SU-DHL-6 (cell line): ENCODE measurements around the gene LAMB2.

ENCODE experiments used
- CTCF ChIP-seq: fragments of 200-600 bp; sonication (generic); IDR thresholded peaks from one replicate; pipeline ENCODE4 v1.5.1; 2017; ENCODE audit warnings: antibody characterized with exemption, mild to moderate bottlenecking, low read length, moderate library complexity; ENCODE audit not compliant: insufficient read depth, poor library complexity, severe bottlenecking
- EZH2phosphoT487 ChIP-seq: fragments of 200-600 bp; sonication (generic), shearing (Covaris generic); conservative IDR thresholded peaks from 2 replicates; pipeline ENCODE4 v1.6.1; 2018; ENCODE audit warnings: mild to moderate bottlenecking, antibody characterized with exemption, low read length, moderate library complexity, mixed read lengths

- TF ChIP-seq CTCF: no peak
- no peak for TF ChIP-seq EZH2phosphoT487
These were observed 53.6 kb downstream of the LAMB2 start for GRCh38 chr3:49079270-49079669.
